Stimulated activated CD4-positive, alpha-beta T cell treated with anti-CD3 and anti-CD28 coated beads, TNF-alpha, amount 100 ng/mL, for 48 hours (primary cell): ENCODE results near the gene CITED1.
"Not testable (repeated sequence)": the region's sequence is repeated elsewhere in the genome, so short reads cannot be mapped to it uniquely, and the experiment has no call there.

Experiments used
- DNase-seq, 3 donors: peaks; one replicate each; pipeline ENCODE4 v3.0.0-alpha.2; 2020; ENCODE audit warnings: low read depth in 3 of 3

CITED1 gene, protein sequence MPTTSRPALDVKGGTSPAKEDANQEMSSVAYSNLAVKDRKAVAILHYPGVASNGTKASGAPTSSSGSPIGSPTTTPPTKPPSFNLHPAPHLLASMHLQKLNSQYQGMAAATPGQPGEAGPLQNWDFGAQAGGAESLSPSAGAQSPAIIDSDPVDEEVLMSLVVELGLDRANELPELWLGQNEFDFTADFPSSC

DNA sequence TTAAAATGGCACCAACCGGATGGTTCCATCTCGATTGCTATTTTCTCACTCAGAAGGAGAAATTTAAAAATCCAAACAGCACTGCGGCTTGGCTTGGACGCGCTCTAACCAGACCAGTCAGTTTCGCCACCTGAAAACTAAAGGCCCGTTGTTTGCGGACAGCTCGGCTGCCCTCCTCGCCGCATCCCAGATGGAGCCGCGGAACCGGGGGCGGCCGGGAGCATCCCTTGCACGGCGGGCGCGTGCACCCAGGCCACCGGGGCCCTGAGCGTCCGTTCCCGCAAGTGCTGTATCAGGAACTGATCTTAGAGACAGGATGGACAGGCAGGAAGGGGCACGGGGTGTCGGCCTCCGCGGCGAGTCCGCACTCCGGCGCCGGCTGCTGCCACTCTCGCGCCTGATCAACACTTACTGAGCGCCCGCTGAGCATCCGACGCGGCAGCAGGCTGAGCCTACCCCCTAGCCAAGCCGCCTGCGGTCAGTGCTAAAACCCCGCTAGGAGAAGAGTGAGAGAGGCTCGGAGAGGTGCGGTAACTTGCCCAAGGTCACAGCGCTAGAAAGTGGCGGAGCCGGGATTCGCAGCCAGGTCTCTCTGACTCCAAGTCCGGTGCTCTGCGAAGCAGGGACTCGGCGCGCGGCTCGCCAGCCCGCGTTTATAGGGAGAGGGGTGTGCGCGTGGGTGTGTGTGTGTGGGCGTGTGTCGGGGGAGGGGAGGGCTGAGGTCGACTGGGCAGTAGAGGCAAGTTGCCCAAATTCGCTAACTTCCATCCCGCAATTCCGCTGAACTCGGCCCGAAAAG lies at the start of gene CITED1:
CITED1 (minus strand) TSS at position 629 of the 799 bp plus-strand sequence. CDS start 3,045 bp downstream, outside the sequence.
- DNase-seq, result no peak

DNA sequence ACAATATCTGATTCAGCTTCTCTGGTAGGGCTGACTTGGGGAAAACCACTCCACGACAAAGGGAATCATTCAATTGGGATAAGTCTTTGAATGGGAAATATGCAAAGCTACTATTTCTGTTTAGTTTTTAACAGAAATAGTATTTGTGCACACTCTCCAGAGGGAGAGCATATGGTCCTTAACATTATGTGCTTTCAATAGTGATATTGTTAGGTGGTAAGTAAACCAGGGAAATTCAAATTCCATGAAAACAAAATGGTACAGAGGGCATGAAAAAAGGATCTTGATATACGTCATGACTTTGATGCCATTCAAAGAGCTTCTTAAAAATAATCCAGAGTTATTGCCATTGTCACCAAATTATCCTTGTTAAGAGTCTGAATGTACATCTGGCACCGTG lies 47.1 kb upstream of the CITED1 start:
- no peak for DNase-seq

DNA sequence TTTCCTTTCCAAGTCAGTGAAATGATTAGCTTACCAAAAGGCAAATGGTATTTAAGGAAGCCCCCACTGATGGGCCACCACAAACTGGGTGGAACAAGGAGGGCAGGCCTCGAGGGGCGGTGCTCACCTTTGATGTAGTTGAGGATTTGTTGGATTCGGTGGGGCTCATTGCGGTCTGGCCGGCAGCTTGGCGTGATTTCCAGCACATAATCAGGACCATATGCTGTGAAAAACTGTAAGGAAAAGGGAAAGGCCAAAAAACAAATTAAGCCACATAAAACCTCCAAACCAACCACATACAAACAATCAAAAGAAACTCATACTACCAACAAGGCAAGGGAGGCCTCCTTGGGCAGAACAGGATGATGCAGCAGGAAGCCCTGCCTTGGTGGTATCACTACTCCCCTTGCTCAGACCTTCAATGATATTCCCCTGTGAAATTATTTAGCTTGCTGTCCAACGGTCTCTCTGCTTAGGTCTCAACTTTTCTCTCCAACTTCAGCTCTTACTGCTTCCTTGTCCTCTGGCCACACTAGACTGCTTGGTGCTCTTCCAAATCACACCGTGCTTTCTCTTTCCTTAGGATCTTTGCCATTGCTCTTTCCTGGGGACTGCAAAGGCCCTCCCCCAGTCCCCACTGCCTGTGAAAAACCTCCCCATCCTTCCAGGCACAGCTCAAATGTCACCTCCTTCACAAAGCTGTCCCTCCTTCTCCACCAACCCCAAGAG lies 46.1 kb upstream of the CITED1 start:
- no peak for DNase-seq

DNA sequence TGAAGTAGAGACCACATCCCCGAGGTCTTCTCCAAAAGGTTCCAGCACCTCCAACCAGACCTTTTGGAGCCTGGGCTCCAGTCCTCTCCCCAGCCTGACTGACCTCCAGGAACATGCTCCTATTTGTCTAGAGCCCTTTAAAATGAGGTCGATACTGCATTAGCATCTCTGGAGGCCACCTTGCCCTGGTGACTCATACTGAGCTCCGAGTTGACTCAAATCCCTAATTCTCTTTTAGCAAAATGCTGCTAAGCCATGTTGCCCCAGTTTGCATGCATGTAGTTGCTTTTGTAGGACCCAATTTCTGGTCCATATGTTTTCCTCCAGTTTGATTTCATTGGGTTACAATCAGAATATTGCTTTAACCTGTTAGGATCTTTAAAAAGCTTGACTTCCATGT lies 43.5 kb upstream of the CITED1 start:
- DNase-seq, result peak in 2 of 3 donors; percentile 1 to 9

DNA sequence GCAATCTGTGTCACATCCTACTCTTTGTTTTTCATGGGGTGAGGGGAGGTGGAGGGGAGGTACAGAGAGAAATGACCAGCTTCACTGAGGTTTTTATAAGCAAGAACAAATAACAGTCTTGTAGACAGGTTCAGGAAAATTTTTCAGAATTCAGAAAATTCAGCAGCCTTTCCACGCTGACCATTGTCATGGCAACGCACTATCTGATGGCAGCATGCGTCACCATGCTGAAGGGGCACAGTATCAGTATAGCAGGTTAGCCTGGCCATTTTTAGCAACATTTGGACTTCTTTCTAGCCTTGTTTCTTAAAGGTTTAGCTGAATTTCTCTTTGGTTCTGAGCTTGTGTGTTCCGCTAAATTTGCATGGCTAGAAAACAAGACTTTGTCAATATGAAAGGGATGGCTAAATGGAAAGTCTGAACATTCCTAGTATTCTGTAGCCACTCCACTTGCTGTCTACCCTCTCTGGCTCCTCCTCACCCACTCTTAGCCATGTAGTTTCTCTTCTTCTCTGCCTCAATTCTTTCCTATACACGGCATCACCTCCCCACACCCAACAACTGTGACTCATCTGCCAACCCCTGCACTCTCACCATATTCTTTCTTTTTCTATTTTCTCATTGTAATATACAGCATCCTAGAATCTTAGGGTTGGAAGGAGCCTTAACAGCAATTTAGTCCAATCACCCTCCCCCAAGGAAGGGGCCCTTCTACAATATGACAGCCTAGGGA lies 42.7 kb upstream of the CITED1 start:
- peak in 1 of 3 donors; percentile 16 for DNase-seq

DNA sequence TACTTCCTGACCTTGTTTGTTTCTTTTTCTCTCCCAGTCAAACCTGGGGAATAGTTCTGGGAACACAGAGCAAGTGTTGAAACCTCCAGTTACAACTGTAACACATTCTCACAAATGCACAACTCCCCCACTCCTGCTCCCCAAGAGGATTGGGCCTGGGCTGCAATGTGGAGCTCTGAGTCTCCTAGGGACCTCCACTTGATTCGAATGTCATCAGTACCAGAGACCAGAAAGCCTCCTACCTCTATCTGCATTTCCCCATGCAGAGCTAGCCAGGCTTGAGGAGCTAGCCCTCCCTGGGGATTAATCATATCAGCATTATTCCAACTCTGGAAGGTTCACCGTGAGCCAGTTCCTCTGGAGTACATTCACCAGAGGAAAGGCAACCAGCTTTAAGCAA lies 41.7 kb upstream of the CITED1 start:
- DNase-seq, result no peak

DNA sequence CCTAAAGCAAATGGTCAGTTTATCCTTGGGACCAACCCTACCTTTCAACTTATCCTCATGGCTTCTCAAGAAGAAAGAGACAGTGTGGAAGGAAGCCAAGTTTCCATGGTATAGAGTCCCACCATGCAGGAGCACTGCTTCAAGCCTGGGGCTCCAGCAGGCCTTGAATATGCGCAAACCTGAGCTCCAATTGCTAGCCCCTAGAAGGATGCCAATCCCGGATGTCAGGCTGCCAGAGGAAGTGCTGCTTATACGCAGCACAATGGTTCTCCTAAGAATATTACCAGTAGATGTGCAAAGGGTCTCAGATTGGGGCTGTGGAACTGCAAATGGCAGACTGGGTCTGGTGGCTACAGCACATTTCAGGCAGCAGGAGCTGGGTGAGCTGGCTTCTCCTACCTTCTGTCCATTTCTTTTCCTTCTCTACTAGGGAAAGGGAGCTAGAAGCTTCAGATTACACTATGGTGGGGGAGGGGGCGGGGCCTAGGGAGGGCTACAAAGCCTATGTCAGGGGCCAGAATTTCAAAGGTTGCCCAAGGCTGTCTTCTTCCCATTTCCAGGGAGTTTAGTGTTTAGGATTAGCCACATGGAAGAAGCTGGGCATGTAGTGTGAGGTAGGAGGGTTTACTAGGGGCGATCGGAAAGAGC lies 40.7 kb upstream of the CITED1 start:
- DNase-seq, result no peak

DNA sequence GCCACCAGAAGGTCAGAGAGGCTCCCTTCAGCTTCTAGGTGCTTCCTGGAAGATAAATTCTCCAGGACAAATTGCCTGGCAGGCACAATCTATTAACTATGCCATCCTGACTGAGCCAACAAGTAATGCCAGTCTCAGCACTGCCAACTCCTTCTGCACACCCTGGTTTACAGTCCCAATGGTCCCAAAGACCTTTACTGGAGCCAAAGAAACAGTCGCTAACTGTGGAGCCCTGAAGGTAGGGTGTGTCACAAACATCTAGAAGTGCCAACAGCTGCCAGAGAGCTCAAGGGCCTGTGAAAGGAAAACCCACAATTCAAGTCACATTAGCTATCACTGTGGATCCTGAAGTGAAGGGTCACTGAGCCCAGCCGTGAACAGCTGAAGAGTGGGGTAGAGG lies 34.9 kb upstream of the CITED1 start:
- no peak for DNase-seq

DNA sequence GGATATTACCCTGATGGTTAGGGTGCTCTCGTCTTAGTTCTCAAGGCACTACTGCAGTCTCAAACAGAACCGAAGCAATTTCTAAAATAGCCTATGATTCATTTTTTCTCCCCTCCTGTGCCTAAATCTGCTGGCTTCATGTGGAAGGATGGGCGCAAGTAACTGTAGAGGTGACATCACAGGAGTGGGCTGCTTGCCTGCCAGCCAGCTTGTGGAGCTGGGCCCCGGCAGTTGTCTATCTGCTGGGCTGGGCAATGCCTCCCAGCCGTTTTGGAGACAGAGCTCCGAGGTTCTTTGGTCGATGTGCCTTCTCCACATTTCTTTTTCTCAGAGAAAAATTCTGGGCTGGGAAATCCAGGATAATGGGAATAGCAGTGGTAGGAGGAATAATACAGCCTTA lies 34.3 kb upstream of the CITED1 start:
- DNase-seq, result no peak

DNA sequence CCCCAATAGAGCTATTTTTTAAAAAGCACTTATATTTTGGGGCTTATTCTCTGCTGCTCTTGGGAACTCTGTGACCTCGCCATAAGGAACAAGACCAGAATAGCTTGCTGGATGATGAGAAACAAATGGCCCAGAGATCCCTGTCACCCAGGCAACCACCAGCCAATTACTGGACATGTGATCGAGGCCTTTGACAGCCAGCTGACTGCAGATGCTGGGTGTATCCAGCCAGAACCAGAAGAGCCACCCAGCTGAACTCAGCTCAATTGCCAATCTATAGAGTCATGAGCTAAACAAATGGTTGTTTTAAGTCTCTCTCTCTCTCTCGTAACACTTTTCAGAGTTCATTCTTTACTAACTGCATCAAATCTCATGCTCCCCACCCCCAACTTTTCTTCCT lies 24.4 kb upstream of the CITED1 start:
- no peak for DNase-seq

DNA sequence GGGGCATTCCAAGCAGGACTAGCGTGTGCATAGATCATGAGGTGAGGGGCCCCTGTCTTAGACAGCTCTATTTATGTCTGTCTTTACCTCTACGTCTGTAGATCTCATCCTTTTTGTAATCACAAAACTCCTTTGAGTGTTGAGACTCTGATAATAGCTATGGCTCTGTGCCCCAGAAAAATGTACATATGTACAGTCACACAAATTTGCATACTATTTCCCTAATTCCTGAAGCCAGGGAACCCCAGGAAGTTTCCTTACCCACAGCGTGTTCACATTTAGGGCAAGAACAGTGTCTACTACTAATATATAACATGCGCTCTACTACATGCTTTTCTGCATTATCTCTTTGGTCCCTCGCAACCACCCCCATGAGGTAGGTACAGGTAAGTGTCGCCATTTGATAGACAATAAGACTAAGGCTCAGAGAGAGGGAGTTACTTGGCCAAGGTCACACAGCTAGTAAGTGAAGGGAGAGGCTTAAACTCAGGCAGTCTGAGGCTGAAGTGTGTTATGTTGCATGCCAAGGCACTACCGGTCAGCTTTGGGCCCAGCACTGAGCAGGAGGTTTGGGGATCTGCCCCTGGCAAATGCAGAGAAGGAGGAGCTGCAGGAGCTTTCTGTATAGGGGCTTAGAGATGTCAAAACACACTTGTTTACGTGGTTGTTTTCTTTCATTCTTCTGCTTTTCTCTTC lies 21.0 kb upstream of the CITED1 start:
- DNase-seq, result no peak

DNA sequence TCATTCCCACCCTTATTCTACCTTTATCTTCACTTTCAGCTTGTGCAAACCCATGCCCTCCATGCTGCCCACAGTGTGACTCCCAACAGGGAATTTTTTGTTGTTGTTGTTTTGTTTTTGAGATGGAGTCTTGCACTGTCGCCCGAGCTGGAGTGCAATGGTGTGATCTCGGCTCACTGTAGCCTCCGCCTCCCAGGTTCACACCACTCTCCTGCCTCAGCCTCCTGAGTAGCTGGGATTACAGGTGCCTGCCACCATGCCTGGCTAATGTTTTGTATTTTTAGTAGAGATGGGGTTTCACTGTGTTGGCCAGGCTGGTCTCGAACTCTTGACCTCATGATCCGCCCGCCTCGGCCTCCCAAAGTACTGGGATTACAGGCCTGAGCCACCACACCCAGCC lies 13.9 kb upstream of the CITED1 start:
- DNase-seq, result not testable (repeated sequence)

DNA sequence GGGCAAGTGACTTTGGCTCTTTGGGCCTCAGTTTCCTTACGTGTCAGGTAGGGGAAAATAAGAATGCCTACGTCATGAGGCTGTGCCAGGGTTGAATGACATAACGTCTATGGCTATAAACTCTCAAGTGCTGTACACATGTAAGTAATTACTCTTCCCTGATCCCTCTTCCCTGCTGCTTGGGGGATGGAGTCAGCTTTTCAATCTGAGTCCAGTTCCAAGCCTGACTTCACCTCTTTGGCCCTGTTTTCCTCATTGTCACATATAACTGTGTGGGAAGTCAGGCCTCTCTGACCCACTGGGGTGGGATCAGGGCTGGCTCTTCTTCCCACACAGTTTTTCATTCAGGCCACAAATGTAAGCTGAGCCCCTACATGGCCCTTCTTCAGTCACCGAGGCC lies 11.4 kb upstream of the CITED1 start:
- DNase-seq, result no peak

DNA sequence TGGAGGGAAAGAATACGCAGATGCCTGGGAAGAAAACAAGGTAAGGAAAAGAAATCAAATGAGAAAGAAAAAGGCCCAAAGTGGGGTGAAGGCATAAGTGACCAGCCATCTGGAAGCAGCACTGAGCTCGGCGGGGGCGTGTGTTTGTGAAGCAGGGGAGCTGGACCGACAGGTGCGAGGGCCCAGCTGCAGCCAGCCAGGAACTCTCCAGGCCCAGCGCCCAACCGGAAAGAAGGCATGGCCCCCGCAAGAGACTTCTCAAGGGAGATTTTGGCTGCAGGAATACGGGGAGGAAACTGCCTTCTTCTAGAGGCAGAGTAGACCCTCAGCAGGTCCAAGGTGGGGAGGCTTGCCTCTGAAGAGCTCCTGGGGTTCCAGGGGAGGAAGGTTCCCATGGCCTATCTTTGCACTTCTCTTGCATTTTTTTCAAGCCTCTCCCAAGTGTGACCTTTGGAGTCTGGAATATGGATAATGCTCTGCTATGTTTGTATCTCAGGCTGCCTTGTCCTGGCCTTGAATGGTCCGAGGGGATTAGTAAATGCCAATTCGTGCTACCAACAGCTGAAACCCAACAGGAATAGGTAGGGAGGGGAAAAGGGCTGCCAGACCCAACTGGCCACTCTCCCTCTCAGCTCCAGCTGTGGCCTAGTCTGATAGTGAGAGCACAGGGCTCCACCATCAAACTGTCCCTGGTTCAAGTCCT lies 10.8 kb upstream of the CITED1 start:
- DNase-seq, result no peak

DNA sequence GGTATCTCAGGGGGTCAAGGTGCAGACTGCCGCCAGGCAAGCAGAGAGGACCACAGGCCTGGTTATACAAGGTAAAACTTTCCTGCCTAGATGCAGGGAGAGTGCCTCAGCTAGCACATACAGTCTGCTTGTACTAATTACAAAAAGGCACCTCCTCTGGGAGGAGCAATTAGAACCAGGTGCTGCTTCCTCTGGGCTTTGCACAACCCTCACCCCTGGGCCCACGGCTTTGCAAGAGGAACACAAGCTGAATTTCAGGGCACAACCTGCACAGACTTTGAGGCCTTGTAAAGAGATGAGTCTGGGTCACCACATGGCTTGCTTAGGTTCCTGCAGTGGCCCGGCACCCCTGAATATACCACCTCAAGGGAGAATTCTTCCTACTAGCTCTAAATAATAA lies 9.2 kb upstream of the CITED1 start:
- no peak for DNase-seq

DNA sequence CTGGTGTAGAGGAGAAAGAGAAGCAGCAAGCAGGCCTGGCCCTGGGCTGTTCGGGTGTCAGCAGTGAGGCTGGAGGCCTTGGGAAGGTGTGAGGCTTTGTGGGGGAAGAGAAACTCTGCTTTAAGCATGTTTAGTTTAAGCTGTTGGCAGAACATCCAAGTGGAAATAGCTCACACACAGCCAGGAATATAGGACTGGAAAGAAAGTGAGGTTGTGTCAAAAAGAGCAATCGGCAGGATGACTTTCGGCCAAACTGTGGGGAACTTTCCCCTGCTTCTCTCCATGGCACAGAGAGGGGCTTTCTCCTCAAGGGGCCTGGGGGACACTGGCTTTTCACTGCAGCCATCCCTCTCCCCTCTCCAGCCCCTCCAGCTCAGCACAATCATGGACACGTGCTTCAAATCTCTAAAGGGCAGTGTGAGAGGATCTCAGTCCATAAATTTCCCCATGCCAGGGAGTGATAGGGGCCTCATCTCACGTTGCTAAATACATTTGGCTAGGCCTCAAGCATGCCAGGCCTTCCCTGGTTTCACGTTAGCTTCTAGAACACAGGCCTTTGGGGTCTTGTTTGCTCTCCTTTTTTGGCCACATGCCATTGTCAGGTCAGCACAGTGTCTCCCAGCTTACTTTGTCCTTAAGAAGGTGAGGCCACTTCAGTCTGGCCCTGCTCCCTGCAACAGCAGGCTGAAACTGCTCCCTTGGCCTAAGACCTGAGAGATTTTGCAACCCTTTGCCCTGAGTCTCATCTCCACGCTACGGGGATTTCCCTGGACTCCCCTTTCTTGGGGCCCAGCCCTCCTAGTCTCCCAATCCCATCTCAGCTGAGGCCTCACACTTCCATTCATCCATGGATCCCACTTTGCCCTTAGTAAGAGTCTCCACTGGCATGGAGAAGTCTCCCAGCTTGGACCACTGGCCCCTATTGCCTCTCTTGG lies 8.3 kb upstream of the CITED1 start:
- DNase-seq, result no peak

DNA sequence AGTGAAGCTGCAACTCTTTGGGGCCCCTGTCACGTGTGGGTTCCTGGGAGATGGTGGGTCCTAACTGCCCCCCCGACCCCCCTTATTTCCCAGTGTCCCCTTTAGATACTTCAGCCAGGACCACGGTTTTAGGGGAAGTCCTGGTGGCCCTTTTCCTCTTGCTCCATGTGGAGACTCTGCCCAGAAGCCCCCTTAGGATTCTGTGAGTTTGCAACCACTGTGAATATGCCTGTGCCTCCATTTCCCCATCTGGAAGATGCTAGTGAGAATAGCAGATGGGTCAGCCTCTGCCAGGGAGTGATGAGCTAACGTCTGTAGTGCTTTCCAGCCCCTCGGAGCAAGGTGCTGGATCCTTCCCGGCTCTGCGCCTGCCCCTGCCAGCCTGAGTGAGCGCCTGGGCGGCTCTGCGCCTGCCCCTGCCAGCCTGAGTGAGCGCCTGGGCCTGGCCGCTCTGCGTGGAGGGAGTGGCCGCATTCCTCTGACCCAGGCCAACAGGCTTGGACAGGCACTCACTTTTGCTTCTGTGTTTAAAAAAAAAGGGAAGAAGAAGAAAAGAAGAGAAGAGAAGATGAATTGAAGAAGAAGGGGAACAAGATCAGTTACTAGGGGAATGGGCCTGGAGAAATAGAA lies 6.7 kb upstream of the CITED1 start:
- DNase-seq, result no peak

DNA sequence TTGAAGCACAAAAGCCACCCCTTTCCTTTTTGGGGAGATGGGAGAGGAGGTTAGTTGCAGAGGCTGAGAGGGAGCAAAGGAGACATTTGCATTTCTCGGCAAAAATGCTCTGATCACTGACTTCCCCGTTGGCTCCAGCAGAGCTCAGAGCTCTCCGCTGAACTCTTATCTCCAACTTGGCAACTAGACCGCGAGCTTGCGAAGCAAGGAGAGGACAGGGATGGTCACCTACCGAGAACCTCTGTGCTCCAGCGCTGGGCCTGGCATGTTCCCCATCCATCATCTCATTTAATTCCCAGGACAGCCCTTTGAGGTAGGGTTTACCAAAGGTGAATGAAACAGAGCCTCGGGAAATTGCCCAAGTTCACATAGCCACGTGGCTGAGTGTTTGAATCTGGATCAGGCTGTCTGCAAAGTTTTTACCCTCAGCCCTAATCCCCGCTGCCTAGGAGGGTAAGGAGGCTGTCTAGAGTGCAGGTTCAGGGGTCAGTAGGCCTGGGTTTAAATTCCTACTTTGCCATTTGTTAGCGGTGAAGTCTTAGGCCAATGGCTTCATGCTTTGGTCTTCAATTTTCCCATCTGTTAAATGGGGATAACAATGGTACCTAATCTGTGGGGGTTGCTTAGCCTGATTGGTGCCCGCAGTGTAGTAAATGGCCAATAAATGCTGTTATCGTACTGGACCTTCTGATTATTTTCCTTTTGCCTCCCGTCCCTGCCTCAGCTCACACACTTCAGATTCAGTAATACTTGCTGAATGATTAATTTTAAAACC lies 3.8 kb upstream of the CITED1 start:
- no peak for DNase-seq
